ENCODE measurements around the gene MALAT1. TPM values are rescaled to one million over a fixed set of nuclear protein-coding genes. Genes with fewer than 3 reads are reported as not detected.

Gene MALAT1
- total RNA-seq, 4 donors from 2014 or later, result 17,948 to 48,028 (median 23,406) TPM

GRCh38 chr11:65488273-65489034 is 10.4 kb upstream of the MALAT1 start:
- intact Hi-C loops (cut with DNase I; ENCODE audit: low total_unique reads) (no loop called here), in situ Hi-C loops (cut with MboI; ENCODE audit: low pct_ligation_motif_present in 1 of 4, low pct_unique_long_range_greater_than_20kb in 1 of 4, low sequenced_read_pairs in 3 of 4) (no loop called here)
- peak overlapping the region in 2 of 4 donors; percentile 2 to 7 for H3K4me3 ChIP-seq
- peaks cover 72 to 86% (median 82%) of the 10 kb centered on the region in 4 donors for H3K4me1 ChIP-seq
- H3K27me3 ChIP-seq, result no peaks in the 10 kb centered on the region
- H3K9me3 ChIP-seq, result no peaks in the 10 kb centered on the region
- TF ChIP-seq EP300 (IDR thresholded peaks at IDR 0.05; ENCODE audit: low read depth) (peak; percentile 59), CTCF (IDR thresholded peaks at IDR 0.05) (no peak), POLR2A (IDR thresholded peaks at IDR 0.05) (peak; percentile 7), POLR2AphosphoS5 (IDR thresholded peaks at IDR 0.05) (peak in 2 of 3 donors; percentile 14 to 65)
- peak overlapping the region; percentile 98 to 100 (median 99) for H3K27ac ChIP-seq
- H3K36me3 ChIP-seq, result no peaks in the 10 kb centered on the region
- WGBS, 2 donors (ENCODE audit: low coverage in 1 of 2), result 14 to 37% methylated on average over 1 to 10 of the region's 10 CpGs
- DNase-seq, result peak; percentile 74

GRCh38 chr11:65489035-65489705 is 9.7 kb upstream of the MALAT1 start:
- intact Hi-C loops (cut with DNase I; ENCODE audit: low total_unique reads) (no loop called here), in situ Hi-C loops (cut with MboI; ENCODE audit: low pct_ligation_motif_present in 1 of 4, low pct_unique_long_range_greater_than_20kb in 1 of 4, low sequenced_read_pairs in 3 of 4) (no loop called here)
- TF ChIP-seq POLR2A (IDR thresholded peaks at IDR 0.05) (no peak), POLR2AphosphoS5 (IDR thresholded peaks at IDR 0.05) (peak; percentile 43 to 53 (median 52))
- H3K4me1 ChIP-seq, result peaks cover 80 to 93% (median 89%) of the 10 kb centered on the region in 4 donors
- no peaks in the 10 kb centered on the region for H3K9me3 ChIP-seq
- H3K27me3 ChIP-seq, result no peaks in the 10 kb centered on the region
- H3K27ac ChIP-seq, result peak overlapping the region; percentile 98 to 100 (median 99)
- 59% methylated on average over 10 of the region's 10 CpGs; no CpG with 5 or more reads in 1 of the 2 donors for WGBS, 2 donors (ENCODE audit: low coverage in 1 of 2)
- DNase-seq, result peak; percentile 60
- no peak overlapping the region for H3K4me3 ChIP-seq
- H3K36me3 ChIP-seq, result no peaks in the 10 kb centered on the region

- Histone ChIP-seq H3K27ac (peak overlapping the region; percentile 98 to 100 (median 99)), H3K4me3 (no peak overlapping the region), H3K9me3 (no peaks in the 10 kb centered on the region), H3K27me3 (no peaks in the 10 kb centered on the region), H3K4me1 (peaks cover 86 to 97% (median 94%) of the 10 kb centered on the region in 4 donors), H3K36me3 (no peaks in the 10 kb centered on the region)
- intact Hi-C loops (cut with DNase I; ENCODE audit: low total_unique reads), result no loop called here
- in situ Hi-C loops (cut with MboI; ENCODE audit: low pct_ligation_motif_present in 1 of 4, low pct_unique_long_range_greater_than_20kb in 1 of 4, low sequenced_read_pairs in 3 of 4), result no loop called here
- 20 to 42% methylated on average over 5 to 8 of the region's 8 CpGs for WGBS, 2 donors (ENCODE audit: low coverage in 1 of 2)
- DNase-seq, result peak; percentile 52
- TF ChIP-seq POLR2A (IDR thresholded peaks at IDR 0.05) (no peak), EP300 (IDR thresholded peaks at IDR 0.05; ENCODE audit: low read depth) (no peak), CTCF (IDR thresholded peaks at IDR 0.05) (no peak)
Measured at GRCh38 chr11:65489706-65490320, 9.0 kb upstream of the MALAT1 start.

GRCh38 chr11:65491163-65491465 is 7.7 kb upstream of the MALAT1 start:
- in situ Hi-C loops (cut with MboI; ENCODE audit: low pct_ligation_motif_present in 1 of 4, low pct_unique_long_range_greater_than_20kb in 1 of 4, low sequenced_read_pairs in 3 of 4), result no loop called here
- Histone ChIP-seq H3K9me3 (no peaks in the 10 kb centered on the region), H3K36me3 (no peaks in the 10 kb centered on the region), H3K4me3 (no peak overlapping the region), H3K27me3 (no peaks in the 10 kb centered on the region), H3K4me1 (peaks cover 92 to 95% (median 95%) of the 10 kb centered on the region in 4 donors), H3K27ac (peak overlapping the region; percentile 98 to 100 (median 99))
- no peak for DNase-seq
- TF ChIP-seq EP300 (IDR thresholded peaks at IDR 0.05; ENCODE audit: low read depth), result no peak
- no peak for TF ChIP-seq CTCF (IDR thresholded peaks at IDR 0.05)
- TF ChIP-seq POLR2AphosphoS5 (IDR thresholded peaks at IDR 0.05), result no peak
- no peak for TF ChIP-seq POLR2A (IDR thresholded peaks at IDR 0.05)
- 62% methylated on average over 3 of the region's 3 CpGs; no CpG with 5 or more reads in 1 of the 2 donors for WGBS, 2 donors (ENCODE audit: low coverage in 1 of 2)
- intact Hi-C loops (cut with DNase I; ENCODE audit: low total_unique reads), result no loop called here
